ENCODE results near the gene SLC4A8. TPM values are rescaled to one million over a fixed set of nuclear protein-coding genes. Genes with fewer than 3 reads are reported as not detected.

Gene SLC4A8
- total RNA-seq, 1 experiment from 2014 or later, result 26.3 TPM

DNA sequence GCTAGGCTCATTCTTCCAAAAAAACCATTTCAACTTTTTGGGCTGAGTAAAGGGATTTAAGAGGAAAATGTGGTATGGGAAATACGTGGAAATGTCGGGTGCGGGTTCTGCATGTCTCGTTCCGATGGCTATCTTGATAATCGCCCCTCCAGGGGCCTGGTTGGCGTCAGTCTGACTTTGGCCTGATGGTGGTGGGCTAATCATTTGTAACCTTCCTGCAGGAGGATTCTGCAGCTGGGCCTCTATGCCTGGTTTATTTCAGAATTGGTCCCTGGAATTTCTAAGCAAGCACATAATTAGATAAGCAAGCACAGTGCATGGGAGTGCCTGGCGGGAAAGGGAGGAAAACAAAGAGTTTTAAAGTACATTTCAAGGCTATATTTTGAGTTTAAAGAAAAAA lies 14.8 kb upstream of the SLC4A8 start:
- Histone ChIP-seq H3K14ac (ENCODE audit: insufficient read depth, low read length) (no peak overlapping the region), H3K79me1 (ENCODE audit: insufficient read depth, low read depth, low read length, poor library complexity, severe bottlenecking) (no peaks in the 10 kb centered on the region), H3K18ac (ENCODE audit: insufficient read length, low read depth, low read length) (no peak overlapping the region), H4K5ac (ENCODE audit: insufficient read length, low read depth, low read length) (no peak overlapping the region), H2BK120ac (ENCODE audit: low read depth, low read length, poor library complexity, severe bottlenecking) (no peak overlapping the region), H3T11ph (ENCODE audit: low read length) (no peak overlapping the region), H2BK12ac (ENCODE audit: insufficient read length, low read depth, low read length) (no peak overlapping the region), H3K79me2 (ENCODE audit: insufficient read depth, low read length) (no peaks in the 10 kb centered on the region), H3K23me2 (ENCODE audit: insufficient read length, low read depth, low read length, poor library complexity, severe bottlenecking) (no peaks in the 10 kb centered on the region), H3K9me3 (ENCODE audit: control insufficient read depth, low read depth, low read length) (no peaks in the 10 kb centered on the region), H3K4ac (ENCODE audit: low read depth, low read length) (no peak overlapping the region), H2AFZ (ENCODE audit: low read length) (no peak overlapping the region), H3K27ac (ENCODE audit: insufficient read length, low read depth, low read length) (no peak overlapping the region), H2AK5ac (ENCODE audit: insufficient read length, low read length) (no peak overlapping the region), H2BK15ac (ENCODE audit: low read depth, low read length) (no peak overlapping the region), H3K4me2 (ENCODE audit: insufficient read depth, insufficient read length, low read length) (no peak overlapping the region), H2BK20ac (ENCODE audit: low read depth, low read length, poor library complexity, severe bottlenecking) (no peak overlapping the region), H3K23ac (ENCODE audit: insufficient read length, low read depth, low read length) (no peak overlapping the region), H4K91ac (ENCODE audit: insufficient read length, low read depth, low read length) (no peak overlapping the region), H3K4me1 (ENCODE audit: insufficient read depth, low read length) (no peaks in the 10 kb centered on the region), H3K27me3 (ENCODE audit: insufficient read depth, low read length) (no peaks in the 10 kb centered on the region), H3K56ac (ENCODE audit: insufficient read length, low read depth, low read length) (no peak overlapping the region), H3K9ac (ENCODE audit: extremely low read depth, insufficient read length, low read length) (no peak overlapping the region), H2BK5ac (ENCODE audit: insufficient read length, low read length) (no peak overlapping the region), H4K8ac (replicated peaks; ENCODE audit: insufficient read length, low read depth, low read length) (no peak overlapping the region), H4K20me1 (ENCODE audit: control insufficient read depth, insufficient read depth, insufficient read length) (no peaks in the 10 kb centered on the region)
- TF ChIP-seq, protein P1, sequence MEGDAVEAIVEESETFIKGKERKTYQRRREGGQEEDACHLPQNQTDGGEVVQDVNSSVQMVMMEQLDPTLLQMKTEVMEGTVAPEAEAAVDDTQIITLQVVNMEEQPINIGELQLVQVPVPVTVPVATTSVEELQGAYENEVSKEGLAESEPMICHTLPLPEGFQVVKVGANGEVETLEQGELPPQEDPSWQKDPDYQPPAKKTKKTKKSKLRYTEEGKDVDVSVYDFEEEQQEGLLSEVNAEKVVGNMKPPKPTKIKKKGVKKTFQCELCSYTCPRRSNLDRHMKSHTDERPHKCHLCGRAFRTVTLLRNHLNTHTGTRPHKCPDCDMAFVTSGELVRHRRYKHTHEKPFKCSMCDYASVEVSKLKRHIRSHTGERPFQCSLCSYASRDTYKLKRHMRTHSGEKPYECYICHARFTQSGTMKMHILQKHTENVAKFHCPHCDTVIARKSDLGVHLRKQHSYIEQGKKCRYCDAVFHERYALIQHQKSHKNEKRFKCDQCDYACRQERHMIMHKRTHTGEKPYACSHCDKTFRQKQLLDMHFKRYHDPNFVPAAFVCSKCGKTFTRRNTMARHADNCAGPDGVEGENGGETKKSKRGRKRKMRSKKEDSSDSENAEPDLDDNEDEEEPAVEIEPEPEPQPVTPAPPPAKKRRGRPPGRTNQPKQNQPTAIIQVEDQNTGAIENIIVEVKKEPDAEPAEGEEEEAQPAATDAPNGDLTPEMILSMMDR (conservative IDR thresholded peaks at IDR 0.05), result peak; percentile 14; the same call in 1 of the 3 replicates
- Mint-ChIP-seq H3K36me3 (ENCODE audit: insufficient read depth in 1 of 3, low read depth in 3 of 3) (no peaks in the 10 kb centered on the region), H3K27ac (no peak overlapping the region), H3K27me3 (ENCODE audit: low read depth) (no peaks in the 10 kb centered on the region), H3K9me3 (no peaks in the 10 kb centered on the region), H3K4me1 (peaks cover 9 to 17% of the 10 kb centered on the region in 2 experiments), H3K4me3 (no peak overlapping the region)
- WGBS (ENCODE audit: extremely low coverage, insufficient read length, low lambda C conversion rate), result no CpG with 5 or more reads among the region's 8 CpGs
- no peak for DNase-seq

All from H9 (cell line).